ENCODE data around the gene P3H2. TPM values are rescaled to one million over a fixed set of nuclear protein-coding genes. Genes with fewer than 3 reads are reported as not detected.
"Not testable (repeated sequence)": the region's sequence is repeated elsewhere in the genome, so short reads cannot be mapped to it uniquely, and the experiment has no call there.

P3H2 gene
- total and polyA plus RNA-seq, 8 donors: 1.4 to 46.1 (median 20.3) TPM

GRCh38 chr3:190167936-190168680 is 47.4 kb upstream of the P3H2 start:
- peaks cover 0 to 25% (median 15%) of the 10 kb centered on the region in 4 donors for H3K4me1 ChIP-seq
- no peaks in the 10 kb centered on the region for H3K36me3 ChIP-seq
- H3K9me3 ChIP-seq: no peaks in the 10 kb centered on the region
- TF ChIP-seq EP300 (IDR thresholded peaks at IDR 0.05) (no peak), POLR2AphosphoS5 (IDR thresholded peaks at IDR 0.05) (no peak), POLR2A (IDR thresholded peaks at IDR 0.05) (no peak)
- TF ChIP-seq, protein P1, sequence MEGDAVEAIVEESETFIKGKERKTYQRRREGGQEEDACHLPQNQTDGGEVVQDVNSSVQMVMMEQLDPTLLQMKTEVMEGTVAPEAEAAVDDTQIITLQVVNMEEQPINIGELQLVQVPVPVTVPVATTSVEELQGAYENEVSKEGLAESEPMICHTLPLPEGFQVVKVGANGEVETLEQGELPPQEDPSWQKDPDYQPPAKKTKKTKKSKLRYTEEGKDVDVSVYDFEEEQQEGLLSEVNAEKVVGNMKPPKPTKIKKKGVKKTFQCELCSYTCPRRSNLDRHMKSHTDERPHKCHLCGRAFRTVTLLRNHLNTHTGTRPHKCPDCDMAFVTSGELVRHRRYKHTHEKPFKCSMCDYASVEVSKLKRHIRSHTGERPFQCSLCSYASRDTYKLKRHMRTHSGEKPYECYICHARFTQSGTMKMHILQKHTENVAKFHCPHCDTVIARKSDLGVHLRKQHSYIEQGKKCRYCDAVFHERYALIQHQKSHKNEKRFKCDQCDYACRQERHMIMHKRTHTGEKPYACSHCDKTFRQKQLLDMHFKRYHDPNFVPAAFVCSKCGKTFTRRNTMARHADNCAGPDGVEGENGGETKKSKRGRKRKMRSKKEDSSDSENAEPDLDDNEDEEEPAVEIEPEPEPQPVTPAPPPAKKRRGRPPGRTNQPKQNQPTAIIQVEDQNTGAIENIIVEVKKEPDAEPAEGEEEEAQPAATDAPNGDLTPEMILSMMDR (IDR thresholded peaks at IDR 0.05): no peak
- no peak overlapping the region for H3K4me3 ChIP-seq
- no peaks in the 10 kb centered on the region for H3K27me3 ChIP-seq
- H3K27ac ChIP-seq: no peak overlapping the region
- DNase-seq: no peak
- intact Hi-C loops (cut with DNase I; ENCODE audit: low total_unique reads): no loop called here
- 42 to 70% (median 53%) methylated on average over 6 of the region's 6 CpGs for WGBS, 5 donors

- H3K27ac ChIP-seq: no peak overlapping the region
- WGBS, 5 donors: 88 to 92% (median 91%) methylated on average over 4 of the region's 4 CpGs
- H3K9me3 ChIP-seq: no peaks in the 10 kb centered on the region
- DNase-seq: no peak
- TF ChIP-seq POLR2AphosphoS5 (IDR thresholded peaks at IDR 0.05) (no peak), EP300 (IDR thresholded peaks at IDR 0.05) (no peak), POLR2A (IDR thresholded peaks at IDR 0.05) (no peak)
- TF ChIP-seq, protein P1 (IDR thresholded peaks at IDR 0.05): no peak
- intact Hi-C loops (cut with DNase I; ENCODE audit: low total_unique reads): no loop called here
- H3K4me1 ChIP-seq: peaks cover 0 to 25% (median 15%) of the 10 kb centered on the region in 4 donors
- H3K4me3 ChIP-seq: no peak overlapping the region
- no peaks in the 10 kb centered on the region for H3K36me3 ChIP-seq
- no peaks in the 10 kb centered on the region for H3K27me3 ChIP-seq
Observed at GRCh38 chr3:190166948-190167347, 46.3 kb upstream of the P3H2 start.

DNA sequence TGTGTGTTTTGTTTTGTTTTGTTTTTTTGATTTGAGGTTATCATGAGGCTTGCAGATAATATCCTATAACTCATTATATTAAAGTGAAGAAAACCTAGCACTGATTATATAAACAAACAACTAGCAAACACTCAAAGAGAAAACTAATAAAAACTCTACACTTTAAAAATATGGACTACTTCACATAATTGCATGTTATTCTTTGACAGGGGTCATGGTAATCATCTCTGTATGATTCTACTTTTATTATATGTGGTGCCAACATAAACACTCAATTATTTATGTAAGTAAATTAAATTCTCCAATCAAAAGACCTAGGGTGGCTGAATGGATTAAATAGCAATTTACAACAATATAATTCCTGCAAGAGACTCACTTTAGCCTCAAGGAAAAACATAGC is 44.6 kb upstream of the P3H2 start:
- H3K36me3 ChIP-seq: no peaks in the 10 kb centered on the region
- H3K27me3 ChIP-seq: no peaks in the 10 kb centered on the region
- intact Hi-C loops (cut with DNase I; ENCODE audit: low total_unique reads): no loop called here
- H3K9me3 ChIP-seq: no peaks in the 10 kb centered on the region
- H3K27ac ChIP-seq: no peak overlapping the region
- H3K4me1 ChIP-seq: peaks cover 0 to 25% (median 15%) of the 10 kb centered on the region in 4 donors
- TF ChIP-seq EP300 (IDR thresholded peaks at IDR 0.05): no peak
- no peak for TF ChIP-seq POLR2A (IDR thresholded peaks at IDR 0.05)
- TF ChIP-seq, protein P1 (IDR thresholded peaks at IDR 0.05): no peak
- TF ChIP-seq POLR2AphosphoS5 (IDR thresholded peaks at IDR 0.05): no peak
- no peak for DNase-seq
- H3K4me3 ChIP-seq: no peak overlapping the region

- H3K9me3 ChIP-seq; H3K4me3 ChIP-seq; DNase-seq; H3K36me3 ChIP-seq; H3K27me3 ChIP-seq; H3K4me1 ChIP-seq; intact Hi-C loops (cut with DNase I; ENCODE audit: low total_unique reads); H3K27ac ChIP-seq: not testable (repeated sequence)
- 73 to 93% (median 88%) methylated on average over 8 to 9 of the region's 9 CpGs for WGBS, 5 donors
Observed at GRCh38 chr3:190162013-190162412, 41.3 kb upstream of the P3H2 start.

GRCh38 chr3:190159902-190160435 is 39.3 kb upstream of the P3H2 start:
- WGBS, 5 donors: 60 to 76% (median 69%) methylated on average over 5 of the region's 5 CpGs
- Histone ChIP-seq H3K4me3 (no peak overlapping the region), H3K27me3 (no peaks in the 10 kb centered on the region), H3K27ac (no peak overlapping the region), H3K4me1 (no peaks in the 10 kb centered on the region), H3K9me3 (no peaks in the 10 kb centered on the region), H3K36me3 (no peaks in the 10 kb centered on the region)
- TF ChIP-seq, protein P1 (IDR thresholded peaks at IDR 0.05): no peak
- TF ChIP-seq POLR2A (IDR thresholded peaks at IDR 0.05) (no peak), POLR2AphosphoS5 (IDR thresholded peaks at IDR 0.05) (no peak), EP300 (IDR thresholded peaks at IDR 0.05) (no peak)
- intact Hi-C loops (cut with DNase I; ENCODE audit: low total_unique reads): no loop called here
- no peak for DNase-seq

All from stomach (tissue), 9 donors.